ENCODE data around the gene CNDP2.

Gene CNDP2

DNA sequence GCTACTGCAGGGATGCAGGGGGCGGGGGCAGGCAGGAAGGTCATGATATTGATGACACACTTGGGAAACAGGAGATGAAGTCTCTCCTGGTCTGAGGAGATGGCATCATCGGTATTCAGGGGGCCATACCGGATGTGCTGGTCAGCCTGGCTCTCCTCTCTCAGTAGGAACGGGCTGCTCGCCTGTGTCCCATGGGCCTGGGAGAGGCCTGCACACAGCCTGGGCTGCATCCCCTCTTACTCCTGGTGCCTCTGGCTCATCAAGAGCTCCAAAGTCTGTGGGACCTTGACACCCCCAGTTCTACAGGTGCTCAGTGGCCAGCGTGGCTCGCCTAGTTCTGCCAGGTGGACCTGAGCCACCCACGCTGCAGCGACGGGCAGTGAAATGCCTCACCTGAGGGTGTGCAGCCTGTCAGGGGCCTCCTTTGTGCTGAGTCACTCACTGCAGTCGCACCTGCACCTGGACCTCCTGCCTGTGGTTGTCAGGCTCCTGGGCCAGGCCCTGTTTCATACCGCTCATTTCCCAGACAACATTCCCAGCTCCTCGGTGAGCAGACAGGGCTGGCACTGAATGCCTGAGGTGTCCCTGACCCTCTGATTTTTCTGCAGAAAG, 19.6 kb downstream of the CNDP2 start:
- TF ChIP-seq ESRRG (CRISPR knock-in tag; IDR thresholded peaks at IDR 0.05): no peak
- no peak for TF ChIP-seq SNAI2 (CRISPR knock-in tag; IDR thresholded peaks at IDR 0.05)
- TF ChIP-seq TCF4 (CRISPR knock-in tag; IDR thresholded peaks at IDR 0.05; ENCODE audit: borderline replicate concordance): no peak
- TF ChIP-seq ZC3H10 (CRISPR knock-in tag; IDR thresholded peaks at IDR 0.05): no peak
- no peak for TF ChIP-seq BACH2 (CRISPR knock-in tag; IDR thresholded peaks at IDR 0.05; ENCODE audit: borderline replicate concordance)
- TF ChIP-seq ZFP3 (CRISPR knock-in tag; IDR thresholded peaks at IDR 0.05): no peak
- TF ChIP-seq ZNF8 (CRISPR knock-in tag; IDR thresholded peaks at IDR 0.05): no peak
- no peak for TF ChIP-seq GLIS3 (CRISPR knock-in tag; IDR thresholded peaks at IDR 0.05)
- TF ChIP-seq ISL1 (CRISPR knock-in tag; IDR thresholded peaks at IDR 0.05): no peak
- ATAC-seq: no peak

DNA sequence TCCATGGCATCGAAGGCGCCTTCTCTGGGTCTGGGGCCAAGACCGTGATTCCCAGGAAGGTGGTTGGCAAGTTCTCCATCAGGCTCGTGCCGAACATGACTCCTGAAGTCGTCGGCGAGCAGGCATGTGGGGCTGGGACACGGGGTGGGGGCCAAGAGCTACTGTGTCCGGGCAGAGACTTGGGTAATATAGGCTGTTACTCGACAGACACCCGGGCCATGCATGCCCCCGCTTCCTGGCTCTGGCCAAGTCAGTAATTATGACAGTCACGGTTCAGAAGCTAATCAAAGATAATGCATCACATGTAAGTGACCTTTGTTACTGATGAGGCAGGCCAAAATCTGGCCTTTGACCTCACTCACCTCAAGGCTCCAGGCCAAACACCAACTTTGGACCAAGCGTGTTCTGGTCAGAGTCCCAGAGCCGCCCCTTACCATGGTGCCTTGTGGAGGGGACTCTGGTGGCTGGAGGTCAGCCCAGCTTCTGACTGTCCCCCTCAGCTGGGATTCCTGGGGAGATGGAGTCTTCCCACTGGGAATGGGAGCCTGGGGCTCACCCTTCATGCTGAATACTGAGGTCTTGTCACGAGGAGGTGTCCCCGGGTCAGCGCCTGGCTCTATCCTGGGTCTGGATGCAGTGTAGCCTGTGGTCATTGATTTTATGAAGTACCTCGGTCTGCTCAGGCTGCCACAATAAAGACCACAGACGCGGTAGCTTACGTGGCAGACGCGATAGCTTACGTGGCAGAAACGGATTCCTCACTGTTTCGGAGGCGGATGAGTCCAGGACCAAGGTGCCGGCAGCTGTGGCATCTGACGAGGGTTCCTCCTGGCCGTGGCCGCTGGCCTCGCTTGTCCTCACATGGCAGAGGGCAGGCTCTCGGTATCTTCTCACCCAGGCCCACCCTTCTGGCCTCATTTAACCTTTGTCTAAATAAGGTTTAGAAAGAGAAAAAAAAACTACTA, 20.4 kb downstream of the CNDP2 start:
- ATAC-seq: no peak
- TF ChIP-seq CSDC2 (CRISPR knock-in tag; IDR thresholded peaks at IDR 0.05) (no peak), GLIS3 (CRISPR knock-in tag; IDR thresholded peaks at IDR 0.05) (no peak), ZFP3 (CRISPR knock-in tag; IDR thresholded peaks at IDR 0.05) (no peak), ARNTL (CRISPR knock-in tag; IDR thresholded peaks at IDR 0.05; ENCODE audit: borderline replicate concordance, low read depth) (no peak), ZNF8 (CRISPR knock-in tag; IDR thresholded peaks at IDR 0.05) (no peak), TOX (CRISPR knock-in tag; IDR thresholded peaks at IDR 0.05; ENCODE audit: borderline replicate concordance) (no peak), OSR1 (CRISPR knock-in tag; IDR thresholded peaks at IDR 0.05) (no peak), ZNF565 (CRISPR knock-in tag; conservative IDR thresholded peaks at IDR 0.05; ENCODE audit: low read depth) (no peak), SNAI2 (CRISPR knock-in tag; IDR thresholded peaks at IDR 0.05) (no peak), ESRRG (CRISPR knock-in tag; IDR thresholded peaks at IDR 0.05) (no peak), ZFP30 (CRISPR knock-in tag; IDR thresholded peaks at IDR 0.05) (no peak), PPARA (CRISPR knock-in tag; IDR thresholded peaks at IDR 0.05; ENCODE audit: borderline replicate concordance) (no peak), ZNF70 (CRISPR knock-in tag; IDR thresholded peaks at IDR 0.05) (no peak), RARB (CRISPR knock-in tag; IDR thresholded peaks at IDR 0.05) (no peak), TCF4 (CRISPR knock-in tag; IDR thresholded peaks at IDR 0.05; ENCODE audit: borderline replicate concordance) (no peak)
- TF ChIP-seq, protein P1, sequence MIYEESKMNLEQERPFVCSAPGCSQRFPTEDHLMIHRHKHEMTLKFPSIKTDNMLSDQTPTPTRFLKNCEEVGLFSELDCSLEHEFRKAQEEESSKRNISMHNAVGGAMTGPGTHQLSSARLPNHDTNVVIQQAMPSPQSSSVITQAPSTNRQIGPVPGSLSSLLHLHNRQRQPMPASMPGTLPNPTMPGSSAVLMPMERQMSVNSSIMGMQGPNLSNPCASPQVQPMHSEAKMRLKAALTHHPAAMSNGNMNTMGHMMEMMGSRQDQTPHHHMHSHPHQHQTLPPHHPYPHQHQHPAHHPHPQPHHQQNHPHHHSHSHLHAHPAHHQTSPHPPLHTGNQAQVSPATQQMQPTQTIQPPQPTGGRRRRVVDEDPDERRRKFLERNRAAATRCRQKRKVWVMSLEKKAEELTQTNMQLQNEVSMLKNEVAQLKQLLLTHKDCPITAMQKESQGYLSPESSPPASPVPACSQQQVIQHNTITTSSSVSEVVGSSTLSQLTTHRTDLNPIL (CRISPR knock-in tag; IDR thresholded peaks at IDR 0.05; ENCODE audit: low read depth): no peak
- TF ChIP-seq, protein P2, sequence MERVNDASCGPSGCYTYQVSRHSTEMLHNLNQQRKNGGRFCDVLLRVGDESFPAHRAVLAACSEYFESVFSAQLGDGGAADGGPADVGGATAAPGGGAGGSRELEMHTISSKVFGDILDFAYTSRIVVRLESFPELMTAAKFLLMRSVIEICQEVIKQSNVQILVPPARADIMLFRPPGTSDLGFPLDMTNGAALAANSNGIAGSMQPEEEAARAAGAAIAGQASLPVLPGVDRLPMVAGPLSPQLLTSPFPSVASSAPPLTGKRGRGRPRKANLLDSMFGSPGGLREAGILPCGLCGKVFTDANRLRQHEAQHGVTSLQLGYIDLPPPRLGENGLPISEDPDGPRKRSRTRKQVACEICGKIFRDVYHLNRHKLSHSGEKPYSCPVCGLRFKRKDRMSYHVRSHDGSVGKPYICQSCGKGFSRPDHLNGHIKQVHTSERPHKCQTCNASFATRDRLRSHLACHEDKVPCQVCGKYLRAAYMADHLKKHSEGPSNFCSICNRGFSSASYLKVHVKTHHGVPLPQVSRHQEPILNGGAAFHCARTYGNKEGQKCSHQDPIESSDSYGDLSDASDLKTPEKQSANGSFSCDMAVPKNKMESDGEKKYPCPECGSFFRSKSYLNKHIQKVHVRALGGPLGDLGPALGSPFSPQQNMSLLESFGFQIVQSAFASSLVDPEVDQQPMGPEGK (CRISPR knock-in tag; IDR thresholded peaks at IDR 0.05; ENCODE audit: borderline replicate concordance): no peak

DNA sequence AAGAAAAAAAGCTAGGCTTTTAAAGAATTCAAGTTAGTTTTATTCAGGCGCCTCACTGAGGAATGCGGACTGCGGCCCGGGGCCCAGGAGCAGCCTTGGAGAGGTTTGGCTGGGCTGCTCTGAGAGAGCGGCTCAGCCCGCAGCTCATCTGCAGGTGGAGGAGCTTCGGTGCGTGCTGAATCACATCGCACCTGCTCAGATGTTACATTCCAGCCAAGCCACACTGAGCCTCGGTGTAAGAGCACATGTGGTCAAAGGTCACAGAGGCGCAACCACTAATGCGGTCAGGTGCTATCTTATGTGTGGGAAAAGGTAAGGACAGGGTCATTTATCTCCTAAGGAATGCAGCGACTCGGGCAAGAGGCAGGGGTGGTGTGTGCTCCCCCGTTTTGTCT, 21.1 kb downstream of the CNDP2 start:
- no peak for ATAC-seq
- TF ChIP-seq TCF4 (CRISPR knock-in tag; IDR thresholded peaks at IDR 0.05; ENCODE audit: borderline replicate concordance): no peak
- TF ChIP-seq, protein P3, sequence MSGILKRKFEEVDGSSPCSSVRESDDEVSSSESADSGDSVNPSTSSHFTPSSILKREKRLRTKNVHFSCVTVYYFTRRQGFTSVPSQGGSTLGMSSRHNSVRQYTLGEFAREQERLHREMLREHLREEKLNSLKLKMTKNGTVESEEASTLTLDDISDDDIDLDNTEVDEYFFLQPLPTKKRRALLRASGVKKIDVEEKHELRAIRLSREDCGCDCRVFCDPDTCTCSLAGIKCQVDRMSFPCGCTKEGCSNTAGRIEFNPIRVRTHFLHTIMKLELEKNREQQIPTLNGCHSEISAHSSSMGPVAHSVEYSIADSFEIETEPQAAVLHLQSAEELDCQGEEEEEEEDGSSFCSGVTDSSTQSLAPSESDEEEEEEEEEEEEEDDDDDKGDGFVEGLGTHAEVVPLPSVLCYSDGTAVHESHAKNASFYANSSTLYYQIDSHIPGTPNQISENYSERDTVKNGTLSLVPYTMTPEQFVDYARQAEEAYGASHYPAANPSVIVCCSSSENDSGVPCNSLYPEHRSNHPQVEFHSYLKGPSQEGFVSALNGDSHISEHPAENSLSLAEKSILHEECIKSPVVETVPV (CRISPR knock-in tag; IDR thresholded peaks at IDR 0.05): no peak
- TF ChIP-seq ZNF565 (CRISPR knock-in tag; conservative IDR thresholded peaks at IDR 0.05; ENCODE audit: low read depth): no peak
- no peak for TF ChIP-seq ZNF8 (CRISPR knock-in tag; IDR thresholded peaks at IDR 0.05)
- TF ChIP-seq BACH2 (CRISPR knock-in tag; IDR thresholded peaks at IDR 0.05; ENCODE audit: borderline replicate concordance): no peak
- TF ChIP-seq, protein P2 (CRISPR knock-in tag; IDR thresholded peaks at IDR 0.05; ENCODE audit: borderline replicate concordance): no peak
- no peak for TF ChIP-seq ZFP3 (CRISPR knock-in tag; IDR thresholded peaks at IDR 0.05)
- TF ChIP-seq ZNF70 (CRISPR knock-in tag; IDR thresholded peaks at IDR 0.05): no peak
- TF ChIP-seq PPARA (CRISPR knock-in tag; IDR thresholded peaks at IDR 0.05; ENCODE audit: borderline replicate concordance): no peak
- TF ChIP-seq ZFP30 (CRISPR knock-in tag; IDR thresholded peaks at IDR 0.05): no peak
- no peak for TF ChIP-seq ESRRG (CRISPR knock-in tag; IDR thresholded peaks at IDR 0.05)

All from SK-N-SH treated with all-trans-retinoic acid at 6 μM for 48 hours (cell line).